ENCODE measurements around the gene KCNK3. TPM values are rescaled to one million over a fixed set of nuclear protein-coding genes. Genes with fewer than 3 reads are reported as not detected.

Gene KCNK3
- total RNA-seq, 4 donors from 2014 or later, result 0.37 to 1.5 (median 0.82) TPM

- Histone ChIP-seq H3K27ac (no peak overlapping the region), H3K4me3 (no peak overlapping the region), H3K4me1 (peaks cover 0 to 24% (median under 1%) of the 10 kb centered on the region in 4 donors), H3K36me3 (no peaks in the 10 kb centered on the region), H3K27me3 (no peaks in the 10 kb centered on the region), H3K9me3 (no peaks in the 10 kb centered on the region)
- no peak for DNase-seq
- in situ Hi-C loops (cut with MboI; ENCODE audit: low pct_ligation_motif_present in 1 of 4, low pct_unique_long_range_greater_than_20kb in 1 of 4, low sequenced_read_pairs in 3 of 4), result no loop called here
- 58 to 82% methylated on average over 2 to 19 of the region's 19 CpGs for WGBS, 2 donors (ENCODE audit: low coverage in 1 of 2)
- intact Hi-C loops (cut with DNase I; ENCODE audit: low total_unique reads), result no loop called here
- TF ChIP-seq EP300 (IDR thresholded peaks at IDR 0.05; ENCODE audit: low read depth) (no peak), POLR2AphosphoS5 (IDR thresholded peaks at IDR 0.05) (no peak), POLR2A (IDR thresholded peaks at IDR 0.05) (no peak)
- TF ChIP-seq, protein P1, sequence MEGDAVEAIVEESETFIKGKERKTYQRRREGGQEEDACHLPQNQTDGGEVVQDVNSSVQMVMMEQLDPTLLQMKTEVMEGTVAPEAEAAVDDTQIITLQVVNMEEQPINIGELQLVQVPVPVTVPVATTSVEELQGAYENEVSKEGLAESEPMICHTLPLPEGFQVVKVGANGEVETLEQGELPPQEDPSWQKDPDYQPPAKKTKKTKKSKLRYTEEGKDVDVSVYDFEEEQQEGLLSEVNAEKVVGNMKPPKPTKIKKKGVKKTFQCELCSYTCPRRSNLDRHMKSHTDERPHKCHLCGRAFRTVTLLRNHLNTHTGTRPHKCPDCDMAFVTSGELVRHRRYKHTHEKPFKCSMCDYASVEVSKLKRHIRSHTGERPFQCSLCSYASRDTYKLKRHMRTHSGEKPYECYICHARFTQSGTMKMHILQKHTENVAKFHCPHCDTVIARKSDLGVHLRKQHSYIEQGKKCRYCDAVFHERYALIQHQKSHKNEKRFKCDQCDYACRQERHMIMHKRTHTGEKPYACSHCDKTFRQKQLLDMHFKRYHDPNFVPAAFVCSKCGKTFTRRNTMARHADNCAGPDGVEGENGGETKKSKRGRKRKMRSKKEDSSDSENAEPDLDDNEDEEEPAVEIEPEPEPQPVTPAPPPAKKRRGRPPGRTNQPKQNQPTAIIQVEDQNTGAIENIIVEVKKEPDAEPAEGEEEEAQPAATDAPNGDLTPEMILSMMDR (IDR thresholded peaks at IDR 0.05), result no peak
These were observed 14.3 kb downstream of the KCNK3 start for GRCh38 chr2:26706616-26707473.

GRCh38 chr2:26707747-26708146 is 15.2 kb downstream of the KCNK3 start:
- intact Hi-C loops (cut with DNase I; ENCODE audit: low total_unique reads) (no loop called here), in situ Hi-C loops (cut with MboI; ENCODE audit: low pct_ligation_motif_present in 1 of 4, low pct_unique_long_range_greater_than_20kb in 1 of 4, low sequenced_read_pairs in 3 of 4) (no loop called here)
- 68% methylated on average over 5 of the region's 5 CpGs; no CpG with 5 or more reads in 1 of the 2 donors for WGBS, 2 donors (ENCODE audit: low coverage in 1 of 2)
- no peak overlapping the region for H3K4me3 ChIP-seq
- H3K27ac ChIP-seq, result no peak overlapping the region
- H3K9me3 ChIP-seq, result no peaks in the 10 kb centered on the region
- TF ChIP-seq POLR2AphosphoS5 (IDR thresholded peaks at IDR 0.05) (no peak), EP300 (IDR thresholded peaks at IDR 0.05; ENCODE audit: low read depth) (no peak), POLR2A (IDR thresholded peaks at IDR 0.05) (no peak)
- TF ChIP-seq, protein P1 (IDR thresholded peaks at IDR 0.05), result no peak
- H3K36me3 ChIP-seq, result no peaks in the 10 kb centered on the region
- DNase-seq, result no peak
- no peaks in the 10 kb centered on the region for H3K27me3 ChIP-seq
- peaks cover 0 to 30% (median 4%) of the 10 kb centered on the region in 4 donors for H3K4me1 ChIP-seq

- no peaks in the 10 kb centered on the region for H3K36me3 ChIP-seq
- TF ChIP-seq POLR2A (IDR thresholded peaks at IDR 0.05) (no peak), POLR2AphosphoS5 (IDR thresholded peaks at IDR 0.05) (no peak), EP300 (IDR thresholded peaks at IDR 0.05; ENCODE audit: low read depth) (no peak)
- TF ChIP-seq, protein P1 (IDR thresholded peaks at IDR 0.05), result no peak
- intact Hi-C loops (cut with DNase I; ENCODE audit: low total_unique reads), result no loop called here
- WGBS, 2 donors (ENCODE audit: low coverage in 1 of 2), result 87 to 89% methylated on average over 7 to 8 of the region's 8 CpGs
- H3K4me3 ChIP-seq, result no peak overlapping the region
- H3K27ac ChIP-seq, result no peak overlapping the region
- peaks cover 0 to 35% (median 8%) of the 10 kb centered on the region in 4 donors for H3K4me1 ChIP-seq
- H3K9me3 ChIP-seq, result no peaks in the 10 kb centered on the region
- DNase-seq, result no peak
- H3K27me3 ChIP-seq, result no peaks in the 10 kb centered on the region
- in situ Hi-C loops (cut with MboI; ENCODE audit: low pct_ligation_motif_present in 1 of 4, low pct_unique_long_range_greater_than_20kb in 1 of 4, low sequenced_read_pairs in 3 of 4), result no loop called here
These were observed 15.9 kb downstream of the KCNK3 start for GRCh38 chr2:26708457-26708856.

- Histone ChIP-seq H3K4me3 (no peak overlapping the region), H3K9me3 (no peaks in the 10 kb centered on the region), H3K27me3 (no peaks in the 10 kb centered on the region), H3K4me1 (peaks cover 0 to 35% (median 8%) of the 10 kb centered on the region in 4 donors), H3K27ac (peak overlapping the region in 2 of 4 donors; percentile 32 to 80), H3K36me3 (no peaks in the 10 kb centered on the region)
- intact Hi-C loops (cut with DNase I; ENCODE audit: low total_unique reads) (no loop called here), in situ Hi-C loops (cut with MboI; ENCODE audit: low pct_ligation_motif_present in 1 of 4, low pct_unique_long_range_greater_than_20kb in 1 of 4, low sequenced_read_pairs in 3 of 4) (no loop called here)
- TF ChIP-seq POLR2AphosphoS5 (IDR thresholded peaks at IDR 0.05) (no peak), EP300 (IDR thresholded peaks at IDR 0.05; ENCODE audit: low read depth) (no peak), POLR2A (IDR thresholded peaks at IDR 0.05) (no peak)
- TF ChIP-seq, protein P1 (IDR thresholded peaks at IDR 0.05), result no peak
- no peak for DNase-seq
- WGBS, 2 donors (ENCODE audit: low coverage in 1 of 2), result 80 to 87% methylated on average over 7 to 19 of the region's 19 CpGs
These were observed 17.0 kb downstream of the KCNK3 start for GRCh38 chr2:26709323-26710110.
